Neural cell (in vitro differentiated cells): ENCODE data around the gene E4F1. TPM values are rescaled to one million over a fixed set of nuclear protein-coding genes. Genes with fewer than 3 reads are reported as not detected.

Experiments
- H2AFZ ChIP-seq: fragments of 200-600, 300-800 bp; sonication (generic), shearing (Covaris generic); 2 replicates; pipeline ENCODE4 v1.6.0; 2014; ENCODE audit warnings: low read depth, mild to moderate bottlenecking, antibody characterized with exemption, low read length, moderate library complexity
- H3F3A ChIP-seq: fragments of 200-600 bp; shearing (Covaris generic); 2 replicates; pipeline ENCODE4 v1.6.1; 2016; ENCODE audit warnings: mild to moderate bottlenecking, moderate library complexity, mixed read lengths, antibody characterized with exemption, low read length; ENCODE audit not compliant: insufficient read depth, poor library complexity, severe bottlenecking
- H3K27ac ChIP-seq: fragments of 200-600, 300-800 bp; sonication (generic), shearing (Covaris generic); 2 replicates; pipeline ENCODE4 v1.5.1; 2014; ENCODE audit warnings: mild to moderate bottlenecking, low read length, moderate library complexity
- H3K27me3 ChIP-seq: fragments of 300-800, 200-600 bp; sonication (generic), shearing (Covaris generic); 2 replicates; pipeline ENCODE4 v1.6.0; 2014; ENCODE audit warnings: mild to moderate bottlenecking, low read depth, low read length, moderate library complexity; ENCODE audit not compliant: insufficient read depth
- H3K36me3 ChIP-seq: fragments of 300-800, 200-600 bp; sonication (generic), shearing (Covaris generic); 2 replicates; pipeline ENCODE4 v1.5.1; 2014; ENCODE audit warnings: mild to moderate bottlenecking, antibody characterized with exemption, low read length, moderate library complexity; ENCODE audit not compliant: insufficient read depth
- H3K4me2 ChIP-seq: fragments of 300-800, 200-600 bp; sonication (generic), shearing (Covaris generic); 2 replicates; pipeline ENCODE4 v1.6.0; 2014; ENCODE audit warnings: mild to moderate bottlenecking, low read length
- H3K4me3 ChIP-seq: fragments of 300-800, 200-600 bp; sonication (generic), shearing (Covaris generic); 2 replicates; pipeline ENCODE4 v1.5.1; 2014; ENCODE audit warnings: mild to moderate bottlenecking, low read length, moderate library complexity
- H3K79me2 ChIP-seq: fragments of 200-600 bp; shearing (Covaris generic); replicated peaks from 2 replicates; pipeline ENCODE4 v1.6.0; 2014; ENCODE audit warnings: mild to moderate bottlenecking, low read length, moderate library complexity; ENCODE audit not compliant: insufficient read depth
- H3K9ac ChIP-seq: fragments of 300-800, 200-600 bp; sonication (generic), shearing (Covaris generic); 2 replicates; pipeline ENCODE4 v1.6.1; 2016; ENCODE audit warnings: mild to moderate bottlenecking, low read length, mixed read lengths
- H3K9me2 ChIP-seq: fragments of 200-600 bp; shearing (Covaris generic); 2 replicates; pipeline ENCODE4 v1.6.1; 2016; ENCODE audit warnings: mild to moderate bottlenecking, low read length, mixed read lengths; ENCODE audit not compliant: insufficient read depth
- H3K9me3 ChIP-seq: fragments of 200-600, 300-800 bp; sonication (generic), shearing (Covaris generic); 2 replicates; pipeline ENCODE4 v1.6.1; 2016; ENCODE audit warnings: mild to moderate bottlenecking, mixed run types, low read length, moderate library complexity, mixed read lengths
- H4K20me1 ChIP-seq: fragments of 200-600 bp; shearing (Covaris generic); 2 replicates; pipeline ENCODE4 v1.6.1; 2016; ENCODE audit warnings: mild to moderate bottlenecking, mixed run types; ENCODE audit not compliant: insufficient read depth
- EP300 ChIP-seq: fragments of 450-650 bp; conservative IDR thresholded peaks from 2 replicates; pipeline ENCODE4 v1.6.1; 2014; ENCODE audit warnings: antibody characterized with exemption, mild to moderate bottlenecking, moderate library complexity; ENCODE audit not compliant: poor library complexity, severe bottlenecking
- EZH2 ChIP-seq: fragments of 200-600, 300-800 bp; shearing (Covaris generic), sonication (generic); IDR thresholded peaks from 2 replicates; pipeline ENCODE4 v1.6.1; 2014; ENCODE audit warnings: antibody characterized with exemption, low read length, borderline replicate concordance, mild to moderate bottlenecking; ENCODE audit not compliant: insufficient read depth, poor library complexity, severe bottlenecking
- MXI1 ChIP-seq: fragments of 450-650 bp; conservative IDR thresholded peaks from 2 replicates; pipeline ENCODE4 v1.6.1; 2014; ENCODE audit warnings: antibody characterized with exemption, mild to moderate bottlenecking; ENCODE audit not compliant: poor library complexity, severe bottlenecking
- POLR2AphosphoS5 ChIP-seq: IDR thresholded peaks from 2 replicates; pipeline ENCODE4 v1.6.1; 2012
- RAD21 ChIP-seq: fragments of 450-650 bp; conservative IDR thresholded peaks from 2 replicates; pipeline ENCODE4 v1.6.1; 2014; ENCODE audit warnings: antibody characterized with exemption, mild to moderate bottlenecking, moderate library complexity
- REST ChIP-seq: IDR thresholded peaks from 2 replicates; pipeline ENCODE4 v1.6.1; 2012; ENCODE audit warnings: borderline replicate concordance
- SMC3 ChIP-seq: fragments of 450-650 bp; conservative IDR thresholded peaks from 2 replicates; pipeline ENCODE4 v1.6.1; 2014; ENCODE audit warnings: antibody characterized with exemption, mild to moderate bottlenecking, moderate library complexity; ENCODE audit not compliant: poor library complexity
- TAF1 ChIP-seq: IDR thresholded peaks from 2 replicates; pipeline ENCODE4 v1.6.1; 2012; ENCODE audit warnings: low read depth
- polyA plus RNA-seq: library from polyadenylated mRNA; depleted of rRNA; stranded (reverse); fragments of >200 nt; gene quantifications from 2 replicates; pipeline ENCODE4 v1.2.3, GENCODE V29; 2014
- TF ChIP-seq, protein P1 (sequence below): fragments of 450-650 bp; IDR thresholded peaks from 2 replicates; pipeline ENCODE4 v1.5.1; 2014; ENCODE audit warnings: antibody characterized with exemption, mild to moderate bottlenecking, moderate library complexity; ENCODE audit not compliant: poor library complexity, severe bottlenecking

Gene E4F1
- polyA plus RNA-seq, 1 donor from 2014 or later = 64.9 TPM

- no peak overlapping the region for H3K4me3 ChIP-seq
- H3K36me3 ChIP-seq = no peaks in the 10 kb centered on the region
- H3K9me2 ChIP-seq = no peaks in the 10 kb centered on the region
- no peak overlapping the region for H3K27ac ChIP-seq
- H3K4me2 ChIP-seq = no peak overlapping the region
- no peaks in the 10 kb centered on the region for H3K9me3 ChIP-seq
- H4K20me1 ChIP-seq = no peaks in the 10 kb centered on the region
- peaks cover 4% of the 10 kb centered on the region for H3K79me2 ChIP-seq
- TF ChIP-seq EZH2 (no peak), POLR2AphosphoS5 (no peak), TAF1 (no peak)
- no peak overlapping the region for H3K9ac ChIP-seq
- H2AFZ ChIP-seq = no peak overlapping the region
- H3F3A ChIP-seq = no peaks in the 10 kb centered on the region
- no peaks in the 10 kb centered on the region for H3K27me3 ChIP-seq
Measured at GRCh38 chr16:2253293-2253692, 29.9 kb downstream of the E4F1 start.

DNA sequence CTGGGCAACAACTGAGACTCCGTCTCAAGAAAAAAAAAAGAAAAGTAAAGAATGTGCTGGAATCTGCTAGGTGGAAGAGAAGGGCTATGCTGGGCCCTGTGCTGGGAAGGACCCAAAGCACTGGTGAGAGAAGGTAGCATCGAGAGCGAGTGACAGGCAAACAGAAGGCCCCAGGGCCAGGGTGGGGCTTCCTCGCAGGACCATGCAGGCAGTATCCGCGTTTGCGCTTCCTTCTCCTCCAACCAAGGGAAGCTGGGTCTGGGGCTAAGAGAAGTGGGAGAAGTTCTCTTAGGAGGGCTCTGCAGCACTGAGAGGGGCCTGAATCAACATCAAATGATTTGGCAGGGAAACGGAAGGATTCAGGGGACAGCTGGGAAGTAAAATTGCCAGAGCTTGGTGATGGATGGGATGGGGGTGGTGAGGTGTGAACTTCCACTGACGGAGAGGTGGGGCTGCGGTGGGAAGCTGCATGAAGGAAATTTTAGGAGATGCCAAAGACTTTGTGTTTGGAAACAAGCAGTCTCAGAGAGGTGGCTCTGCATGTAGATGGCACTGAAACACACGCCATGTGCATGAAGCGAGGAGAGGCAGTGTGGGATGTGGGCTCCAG, 33.2 kb downstream of the E4F1 start:
- Histone ChIP-seq H4K20me1 (no peaks in the 10 kb centered on the region), H3K36me3 (peaks cover 9% of the 10 kb centered on the region), H3K27me3 (no peaks in the 10 kb centered on the region), H3K79me2 (no peaks in the 10 kb centered on the region), H3K4me2 (no peak overlapping the region), H3K27ac (no peak overlapping the region), H3K9me2 (no peaks in the 10 kb centered on the region), H3K9me3 (no peaks in the 10 kb centered on the region), H3K9ac (no peak overlapping the region), H2AFZ (no peak overlapping the region), H3K4me3 (no peak overlapping the region), H3F3A (no peaks in the 10 kb centered on the region)
- TF ChIP-seq MXI1 = no peak
- TF ChIP-seq EZH2 = no peak
- TF ChIP-seq TAF1 = no peak
- no peak for TF ChIP-seq RAD21
- TF ChIP-seq REST = no peak
- TF ChIP-seq EP300 = no peak
- TF ChIP-seq SMC3 = no peak
- TF ChIP-seq POLR2AphosphoS5 = no peak
- TF ChIP-seq, protein P1, sequence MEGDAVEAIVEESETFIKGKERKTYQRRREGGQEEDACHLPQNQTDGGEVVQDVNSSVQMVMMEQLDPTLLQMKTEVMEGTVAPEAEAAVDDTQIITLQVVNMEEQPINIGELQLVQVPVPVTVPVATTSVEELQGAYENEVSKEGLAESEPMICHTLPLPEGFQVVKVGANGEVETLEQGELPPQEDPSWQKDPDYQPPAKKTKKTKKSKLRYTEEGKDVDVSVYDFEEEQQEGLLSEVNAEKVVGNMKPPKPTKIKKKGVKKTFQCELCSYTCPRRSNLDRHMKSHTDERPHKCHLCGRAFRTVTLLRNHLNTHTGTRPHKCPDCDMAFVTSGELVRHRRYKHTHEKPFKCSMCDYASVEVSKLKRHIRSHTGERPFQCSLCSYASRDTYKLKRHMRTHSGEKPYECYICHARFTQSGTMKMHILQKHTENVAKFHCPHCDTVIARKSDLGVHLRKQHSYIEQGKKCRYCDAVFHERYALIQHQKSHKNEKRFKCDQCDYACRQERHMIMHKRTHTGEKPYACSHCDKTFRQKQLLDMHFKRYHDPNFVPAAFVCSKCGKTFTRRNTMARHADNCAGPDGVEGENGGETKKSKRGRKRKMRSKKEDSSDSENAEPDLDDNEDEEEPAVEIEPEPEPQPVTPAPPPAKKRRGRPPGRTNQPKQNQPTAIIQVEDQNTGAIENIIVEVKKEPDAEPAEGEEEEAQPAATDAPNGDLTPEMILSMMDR = no peak

DNA sequence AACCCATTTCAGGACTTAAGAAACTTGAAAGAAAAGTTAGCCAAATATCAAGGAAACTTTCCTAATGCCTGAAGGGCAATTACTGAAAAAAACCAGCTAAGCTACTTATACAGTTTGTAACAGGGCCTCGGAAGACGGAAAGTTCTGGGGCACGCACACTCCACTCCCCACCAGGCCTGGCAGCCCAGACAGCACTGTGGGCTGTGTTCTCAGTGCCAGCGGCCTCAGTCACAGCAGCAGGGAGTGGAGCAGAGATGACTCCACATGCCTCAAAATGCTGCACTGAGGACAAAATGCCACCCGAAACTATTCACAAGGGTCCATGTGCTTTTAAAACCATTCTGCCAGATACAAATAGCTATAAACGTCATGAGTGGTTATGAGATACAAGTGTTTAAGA, 34.3 kb downstream of the E4F1 start:
- Histone ChIP-seq H3K9me3 (no peaks in the 10 kb centered on the region), H3K9me2 (no peaks in the 10 kb centered on the region), H3K9ac (no peak overlapping the region), H3K4me3 (no peak overlapping the region), H3K36me3 (peaks cover 9% of the 10 kb centered on the region), H2AFZ (no peak overlapping the region), H4K20me1 (no peaks in the 10 kb centered on the region), H3F3A (no peaks in the 10 kb centered on the region), H3K27ac (no peak overlapping the region), H3K79me2 (no peaks in the 10 kb centered on the region), H3K4me2 (no peak overlapping the region), H3K27me3 (no peaks in the 10 kb centered on the region)
- TF ChIP-seq REST (no peak), POLR2AphosphoS5 (no peak), EZH2 (no peak), TAF1 (no peak), SMC3 (no peak), EP300 (no peak), MXI1 (no peak), RAD21 (no peak)
- TF ChIP-seq, protein P1 = no peak
